HepG2 (cell line): ENCODE measurements around the gene TDRD1. TPM values are rescaled to one million over a fixed set of nuclear protein-coding genes. Genes with fewer than 3 reads are reported as not detected.

Source experiments
- microRNA counts: library from miRNA; unstranded; fragments of <30 nt; microRNA quantifications from one replicate; lab custom pipeline; 2015
- polyA plus RNA-seq, 8 experiments: library from polyadenylated mRNA; depleted of rRNA in 3 of 8; stranded (reverse) in 7 of 8; unstranded in 1 of 8; fragments of >200 nt; fragmentation: Illumina TruSeq in 4 of 8; extraction: Trizol in 4 of 8; gene quantifications; 2 replicates each; pipeline versions ENCODE4 v1.2.1 to v1.2.3, GENCODE V29; 2011 to 2016; ENCODE audit warnings: low read depth in 4 of 8, missing spikeins in 1 of 8, mixed read lengths in 1 of 8; ENCODE audit not compliant: insufficient read depth in 1 of 8
- small RNA-seq, 3 experiments: library from RNA; depleted of rRNA; stranded (forward); fragments of <200 nt; gene quantifications; one replicate each; pipeline ENCODE3, GENCODE V24; 2012; ENCODE audit warnings: low read depth in 2 of 3, low replicate concordance in 1 of 3; ENCODE audit not compliant: insufficient read length in 3 of 3, insufficient read depth in 2 of 3
- total RNA-seq, 5 experiments: library from RNA; depleted of rRNA; stranded (reverse); fragments of >200 nt; fragmentation: Illumina TruSeq; extraction: Trizol; gene quantifications; 2 replicates each; pipeline ENCODE4 v1.2.3, GENCODE V29; 2016; ENCODE audit warnings: low read depth in 1 of 5

The TDRD1 gene
- total and polyA plus RNA-seq, 2 of the 13 experiments (the other 11 are each of a cell fraction or from before 2014, with no cell fraction given) = not detected

MicroRNAs encoded within 50 kb of the gene (microRNA counts, 767-probe panel; counts per million panel counts)
- not detected for microRNA hsa-miR-2110 (lab: Ali Mortazavi, UCI)

Small RNA genes within 50 kb of the gene (small RNA-seq; reads per million reads assigned to genes)
- 0 reads per million in 3 experiments for gene RF02277

Other genes with a start within 250 kb of the TDRD1 start
- gene ADRB1, start 135.5 kb upstream of the TDRD1 start, total RNA-seq (2016; rRNA removed; fragmentation: Illumina TruSeq; extraction: Trizol) = 0.07 TPM in 1 of 2 replicates, not detected in the other
- gene ADRB1, start 135.5 kb upstream of the TDRD1 start, polyA plus RNA-seq (2011; rRNA removed) = not detected in 2 replicates
- 11.8 and 18.0 TPM in 2 replicates for gene CCDC186, start 5.2 kb upstream of the TDRD1 start, total RNA-seq (2016; rRNA removed; fragmentation: Illumina TruSeq; extraction: Trizol)
- gene CCDC186, start 5.2 kb upstream of the TDRD1 start, polyA plus RNA-seq (2011; rRNA removed) = 3.4 and 4.2 TPM in 2 replicates
- gene VWA2, start 59.9 kb downstream of the TDRD1 start, total RNA-seq (2016; rRNA removed; fragmentation: Illumina TruSeq; extraction: Trizol) = not detected in 2 replicates
- gene VWA2, start 59.9 kb downstream of the TDRD1 start, polyA plus RNA-seq (2011; rRNA removed) = not detected in 2 replicates
- not detected in 2 replicates for gene AFAP1L2, start 225.1 kb downstream of the TDRD1 start, total RNA-seq (2016; rRNA removed; fragmentation: Illumina TruSeq; extraction: Trizol)
- gene AFAP1L2, start 225.1 kb downstream of the TDRD1 start, polyA plus RNA-seq (2011; rRNA removed) = not detected in 2 replicates